ENCODE measurements around the gene BTBD7. TPM values are rescaled to one million over a fixed set of nuclear protein-coding genes. Genes with fewer than 3 reads are reported as not detected.

Gene BTBD7
- total RNA-seq, 1 donor from 2014 or later = 54.6 TPM

DNA sequence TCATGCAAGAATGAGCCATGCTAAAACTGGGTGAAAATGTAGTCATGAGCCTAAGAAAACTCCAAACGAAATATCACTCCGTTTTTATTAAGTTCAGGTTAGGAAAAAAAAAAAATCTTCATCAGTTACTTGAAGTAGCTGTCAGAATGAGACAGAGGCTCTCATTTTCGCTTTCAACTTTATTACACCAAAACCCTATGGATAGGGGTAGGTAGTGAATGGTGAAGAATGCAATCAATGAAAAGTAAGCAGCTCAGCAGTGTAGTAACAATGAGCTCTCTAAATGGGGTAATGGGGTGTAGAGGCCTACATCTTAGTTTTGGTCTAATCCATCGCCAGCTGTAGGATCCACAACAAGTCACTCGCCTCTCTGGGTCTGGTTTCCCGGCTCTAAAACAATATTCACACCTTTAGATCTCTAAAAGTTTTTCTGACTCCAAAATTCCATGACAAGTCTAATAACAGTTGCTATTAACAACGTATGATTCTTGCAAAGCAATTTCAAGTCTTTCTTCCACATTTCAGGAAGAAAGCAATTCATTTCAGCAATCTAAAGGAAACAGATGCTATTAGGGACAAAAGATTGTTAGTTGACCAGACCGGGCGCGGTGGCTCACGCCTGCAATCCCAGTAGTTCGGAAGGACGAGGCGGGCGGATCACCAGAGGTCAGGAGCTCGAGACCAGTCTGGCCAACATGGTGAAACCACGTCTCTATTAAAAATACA is 1.7 kb downstream of the BTBD7 start:
- DNase-seq (ENCODE audit: low spot score in 2 of 2) = no peak
- FAIRE-seq = no peak

- no peak for DNase-seq (ENCODE audit: low spot score in 2 of 2)
- no peak for FAIRE-seq
These were observed 2.2 kb downstream of the BTBD7 start for GRCh38 chr14:93330609-93331000.

DNA sequence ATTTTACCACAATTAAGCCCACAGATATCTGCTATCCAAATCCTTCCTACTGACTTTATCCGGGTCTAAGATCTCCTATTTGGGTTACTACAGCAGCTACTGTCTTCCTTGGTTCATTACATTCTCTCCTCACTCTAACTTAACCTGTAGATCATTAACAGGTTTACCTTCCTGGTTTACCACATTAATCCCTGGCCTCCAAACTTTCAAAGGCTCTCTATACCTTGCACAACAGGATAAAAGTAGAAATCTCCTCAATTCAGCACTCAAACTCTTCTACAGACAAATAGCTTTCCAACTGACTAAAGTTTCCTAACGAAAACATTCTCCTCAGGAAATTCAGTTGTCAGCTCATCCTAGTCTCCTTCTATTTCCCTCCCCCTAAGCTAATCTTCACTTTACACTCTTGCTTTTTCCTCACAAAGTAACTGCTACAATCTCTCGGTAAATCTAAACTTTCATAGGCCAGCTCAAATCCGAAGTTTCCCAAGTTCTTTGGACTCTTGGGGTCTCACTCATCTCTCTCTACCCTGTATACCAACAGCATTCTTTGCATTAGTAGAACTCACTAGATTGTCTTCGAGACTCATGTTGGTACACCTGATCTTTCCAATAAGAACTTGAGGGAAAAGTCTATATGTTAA is 2.7 kb downstream of the BTBD7 start:
- DNase-seq (ENCODE audit: low spot score in 2 of 2) (no peak), FAIRE-seq (no peak)

DNA sequence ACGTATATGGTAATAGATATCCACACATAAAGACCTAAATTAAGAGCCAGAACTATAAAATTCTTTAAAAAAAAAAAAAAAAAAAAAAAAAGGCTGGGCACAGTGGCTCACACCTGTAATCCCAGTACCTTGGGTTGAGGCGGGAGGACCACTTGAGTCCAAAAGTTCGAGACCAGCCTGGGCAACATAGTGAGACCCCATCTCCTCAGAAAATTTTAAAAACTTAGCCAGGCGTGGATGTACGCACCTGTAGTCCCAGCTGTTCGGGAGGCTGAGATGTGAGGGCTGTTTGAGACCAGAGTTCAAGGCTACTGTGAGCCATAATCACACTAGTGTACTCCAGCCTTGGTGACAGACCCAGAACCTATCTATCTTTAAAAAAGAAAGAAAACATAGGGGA is 4.3 kb downstream of the BTBD7 start:
- no peak for DNase-seq (ENCODE audit: low spot score in 2 of 2)
- FAIRE-seq = no peak

DNA sequence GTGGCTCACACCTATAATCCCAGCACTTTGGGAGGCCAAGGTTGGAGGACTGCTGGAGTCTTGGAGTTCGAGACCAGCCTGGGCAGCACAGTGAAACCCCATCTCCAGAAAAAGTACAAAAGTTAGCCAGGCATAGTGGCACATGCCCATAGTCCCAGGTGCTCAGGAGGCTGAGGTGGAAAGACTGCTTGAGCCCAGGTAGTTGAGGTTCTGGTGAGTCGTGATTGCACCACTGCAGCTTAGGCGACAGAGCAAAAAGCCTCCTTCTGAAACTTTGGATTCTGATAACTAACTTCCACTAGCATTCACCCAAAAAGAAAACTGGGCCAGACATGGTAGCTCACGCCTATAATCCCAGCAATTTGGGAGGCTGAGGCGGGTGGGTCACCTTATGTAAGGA is 6.6 kb downstream of the BTBD7 start:
- FAIRE-seq (no peak), DNase-seq (ENCODE audit: low spot score in 2 of 2) (no peak)

- no peak for FAIRE-seq
- no peak for DNase-seq (ENCODE audit: low spot score in 2 of 2)
These were observed 9.1 kb downstream of the BTBD7 start for GRCh38 chr14:93323600-93324174.

DNA sequence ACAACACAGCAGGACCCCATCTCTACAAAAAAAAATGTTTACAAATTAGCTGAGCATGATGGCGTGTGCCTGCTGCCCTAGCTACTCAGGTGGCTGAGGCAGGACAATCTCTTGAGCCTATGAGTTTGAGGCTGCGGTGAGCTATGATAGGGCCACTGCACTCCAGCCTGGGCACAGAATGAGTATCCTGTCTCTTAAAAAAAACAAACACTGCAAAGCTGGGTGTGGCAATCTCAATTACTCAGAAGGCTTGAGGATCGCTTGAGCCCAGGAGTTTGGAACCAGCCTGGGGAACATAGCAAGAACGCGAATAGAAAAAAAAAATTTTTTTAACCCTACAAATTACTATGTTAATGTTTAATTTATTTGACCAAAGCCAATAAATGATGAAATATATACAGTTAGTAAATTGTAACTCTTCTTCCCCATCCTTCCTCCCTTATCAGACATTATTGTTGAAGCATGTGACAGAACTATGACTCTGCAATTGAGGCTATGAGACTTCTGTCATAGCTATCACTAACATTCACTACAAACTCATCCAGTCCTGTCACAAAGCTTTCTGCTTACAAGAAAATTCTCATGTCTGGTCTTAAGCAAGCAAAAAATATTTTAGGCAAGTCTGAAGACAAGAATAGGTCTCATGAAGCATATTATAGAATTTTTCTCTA is 9.8 kb downstream of the BTBD7 start:
- DNase-seq (ENCODE audit: low spot score in 2 of 2) = no peak
- no peak for FAIRE-seq

DNA sequence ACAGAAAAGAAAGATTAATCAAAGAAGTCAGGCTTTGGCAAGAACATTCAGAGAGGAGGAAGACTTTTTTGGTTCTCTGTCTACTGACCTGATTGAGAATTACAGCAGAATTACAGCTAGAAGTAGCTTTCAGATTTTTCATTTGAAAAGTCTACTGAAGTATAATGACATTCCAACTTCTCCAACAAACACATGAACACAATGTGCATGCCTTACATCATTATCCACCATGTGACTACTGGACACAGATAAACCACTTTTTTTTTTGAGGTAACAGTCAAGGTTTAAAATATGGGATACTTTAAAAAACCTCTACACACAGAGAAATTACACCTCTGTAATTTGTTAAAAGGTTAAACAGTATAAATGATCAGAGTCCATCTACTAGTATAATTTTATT is 12.3 kb downstream of the BTBD7 start:
- FAIRE-seq = no peak
- DNase-seq (ENCODE audit: low spot score in 2 of 2) = no peak

DNA sequence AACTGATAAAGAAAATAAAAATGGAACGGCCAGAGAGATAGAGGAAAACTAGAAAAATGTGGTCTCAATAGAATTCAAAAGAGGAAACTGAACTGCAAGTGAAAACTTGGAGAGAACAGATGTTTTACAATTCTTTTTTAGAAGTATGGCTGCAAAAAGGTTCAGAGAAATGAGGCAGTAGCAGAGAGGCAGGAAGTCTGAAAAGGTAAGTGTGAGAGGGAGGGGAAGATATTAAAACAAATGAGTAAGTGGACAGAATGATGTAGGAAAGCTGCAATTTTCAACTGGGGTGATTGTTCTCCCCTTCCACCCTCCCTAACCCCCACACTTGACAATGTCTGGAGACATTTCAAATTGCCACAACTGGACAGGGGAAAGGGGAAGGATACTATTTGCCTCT is 12.9 kb downstream of the BTBD7 start:
- no peak for FAIRE-seq

GRCh38 chr14:93319494-93319893 is 13.3 kb downstream of the BTBD7 start:
- FAIRE-seq (no peak), DNase-seq (ENCODE audit: low spot score in 2 of 2) (no peak)

More for the DNA sequence above, 12.9 kb downstream of the BTBD7 start:
- no peak for DNase-seq (ENCODE audit: low spot score in 2 of 2)

DNA sequence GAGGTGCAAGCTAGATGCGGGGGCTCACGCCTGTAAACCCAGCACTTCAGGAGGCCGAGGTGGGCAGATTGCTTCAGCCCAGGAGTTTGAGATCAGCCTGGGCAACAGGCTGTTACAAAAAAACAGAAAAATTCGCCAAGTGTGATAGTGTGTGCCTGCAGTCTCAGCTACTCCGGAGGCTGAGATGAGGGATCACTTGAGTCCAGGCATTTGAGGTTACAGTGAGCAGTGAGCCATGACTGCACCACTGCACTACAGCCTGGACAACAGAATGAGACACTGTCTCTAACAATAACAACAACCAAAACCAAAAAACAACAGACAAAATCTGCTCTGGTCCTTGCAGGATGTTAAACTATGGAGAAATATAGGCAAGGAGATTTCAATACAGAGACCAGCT is 13.9 kb downstream of the BTBD7 start:
- no peak for DNase-seq (ENCODE audit: low spot score in 2 of 2)
- no peak for FAIRE-seq

DNA sequence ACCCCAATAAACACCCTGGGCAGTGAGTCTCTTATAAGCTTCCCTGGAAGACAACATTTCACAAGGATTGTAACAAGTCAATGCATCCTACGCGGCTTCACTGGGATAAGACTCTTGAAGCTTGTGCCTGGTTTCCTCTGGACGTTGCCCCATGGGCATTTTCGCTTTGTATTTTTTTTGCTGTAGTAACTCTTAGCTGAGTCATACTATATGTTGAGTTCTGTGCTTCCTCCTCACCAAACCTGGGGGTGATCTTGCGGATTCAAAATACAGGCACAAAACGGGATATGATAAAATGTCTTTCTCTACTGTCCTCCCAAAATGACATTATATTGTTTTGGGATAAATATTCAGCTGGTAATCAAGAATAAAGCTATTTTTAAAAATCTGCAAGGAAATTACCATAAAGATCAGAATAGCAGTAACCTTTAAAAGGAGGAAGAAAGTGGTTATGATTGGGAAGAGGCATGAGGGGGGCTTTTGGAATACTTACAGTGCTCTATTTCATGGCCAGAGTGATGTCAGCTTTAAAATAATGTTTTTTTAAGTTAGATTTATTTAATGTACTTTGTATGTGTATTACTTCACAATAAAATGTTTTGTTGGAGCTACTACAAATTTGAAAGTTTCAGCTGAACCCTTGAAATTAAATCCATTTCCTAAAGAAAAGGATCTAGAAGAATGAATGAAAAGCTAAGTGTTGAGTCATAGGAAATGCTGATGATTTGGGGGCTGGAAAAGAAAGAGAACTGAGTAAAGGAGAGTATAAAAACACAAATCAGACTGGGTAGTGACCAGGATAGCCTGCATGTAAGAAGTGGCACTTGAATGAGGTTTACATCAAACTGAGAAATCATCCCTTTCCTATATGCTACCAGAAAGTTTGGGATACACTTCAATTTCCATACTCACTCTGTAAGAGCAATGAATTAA is 14.7 kb downstream of the BTBD7 start:
- no peak for DNase-seq (ENCODE audit: low spot score in 2 of 2)
- FAIRE-seq = no peak

DNA sequence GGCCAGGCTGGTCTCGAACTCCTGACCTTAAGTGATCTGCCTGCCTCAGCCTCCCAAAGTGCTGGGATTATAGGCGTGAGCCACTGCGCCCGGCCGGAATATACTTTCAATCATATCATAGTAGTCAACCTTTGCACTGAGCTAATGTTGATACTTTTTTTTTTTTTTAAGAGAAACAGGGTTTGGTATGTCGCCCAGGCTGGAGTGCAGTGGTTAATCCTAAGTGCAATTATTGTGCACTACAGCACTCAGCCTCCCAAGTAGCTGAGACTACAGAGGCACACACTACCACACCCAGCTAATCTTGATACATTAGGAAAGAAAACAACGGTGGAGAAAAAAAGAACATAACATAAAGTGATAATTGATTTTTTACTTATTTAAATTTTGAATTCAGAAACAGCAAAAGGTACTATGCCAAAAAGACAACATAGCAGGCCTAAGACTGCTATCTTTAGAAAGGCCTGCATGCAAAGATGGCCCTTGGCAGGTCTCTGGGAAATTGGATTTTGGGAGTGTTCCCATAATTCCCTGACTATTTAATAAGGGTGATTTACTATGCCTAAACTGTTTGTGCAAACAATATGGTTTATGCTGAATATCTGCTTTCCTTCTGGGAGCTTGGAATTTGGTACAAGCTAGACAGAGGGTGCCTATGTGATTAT is 15.5 kb downstream of the BTBD7 start:
- FAIRE-seq = no peak

GRCh38 chr14:93316716-93317115 is 16.1 kb downstream of the BTBD7 start:
- no peak for DNase-seq (ENCODE audit: low spot score in 2 of 2)
- FAIRE-seq = no peak

More for the DNA sequence above, 15.5 kb downstream of the BTBD7 start:
- no peak for DNase-seq (ENCODE audit: low spot score in 2 of 2)

DNA sequence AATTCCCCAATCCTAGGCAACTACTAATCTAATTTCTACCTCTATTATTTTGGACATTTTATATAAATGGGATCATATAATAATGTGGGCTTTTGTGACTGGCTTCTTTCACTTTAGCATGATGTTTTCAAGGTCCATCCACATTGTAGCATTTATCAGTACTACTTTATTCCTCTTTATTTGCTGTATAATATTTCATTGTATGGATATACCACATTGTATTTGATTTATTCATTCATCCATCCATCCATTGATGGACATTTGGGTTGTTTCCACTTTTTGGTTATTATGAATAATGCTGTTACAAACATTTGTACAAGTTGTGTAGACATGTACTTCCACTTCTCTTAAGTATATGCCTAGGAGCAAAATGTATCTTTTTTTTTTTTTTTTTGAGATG is 17.3 kb downstream of the BTBD7 start:
- FAIRE-seq (no peak), DNase-seq (ENCODE audit: low spot score in 2 of 2) (no peak)

GRCh38 chr14:93311082-93311481 is 21.8 kb downstream of the BTBD7 start:
- DNase-seq (ENCODE audit: low spot score in 2 of 2) = no peak
- no peak for FAIRE-seq

DNA sequence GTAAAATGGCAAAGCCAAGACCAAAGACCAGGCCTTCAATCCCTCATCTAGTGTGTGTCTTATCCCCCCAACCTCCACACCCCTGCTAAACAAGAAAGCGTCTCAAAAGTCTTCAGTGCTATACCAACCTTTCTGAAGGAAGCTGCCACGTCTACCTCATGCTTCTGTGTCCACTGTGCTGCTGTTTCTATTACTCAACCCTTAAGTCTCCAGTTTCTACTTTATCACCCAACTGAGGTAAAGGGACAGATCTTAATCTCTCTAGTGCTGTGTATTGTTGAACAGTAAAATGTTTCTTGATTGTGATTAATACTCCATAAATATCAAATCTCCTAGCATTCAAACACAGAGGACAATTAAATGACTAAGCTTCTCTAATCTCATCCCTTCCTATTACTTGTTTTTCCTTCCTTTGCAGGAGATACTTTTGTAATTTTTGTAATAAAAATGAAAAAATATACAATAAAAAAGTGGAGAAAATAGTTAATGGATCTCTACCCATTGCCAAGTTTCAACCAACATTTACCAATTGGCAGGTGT is 23.3 kb downstream of the BTBD7 start:
- DNase-seq (ENCODE audit: low spot score in 2 of 2) (no peak), FAIRE-seq (no peak)

- DNase-seq (ENCODE audit: low spot score in 2 of 2) (no peak), FAIRE-seq (no peak)
These were observed 24.0 kb downstream of the BTBD7 start for GRCh38 chr14:93308686-93309345.

- DNase-seq (ENCODE audit: low spot score in 2 of 2) (no peak), FAIRE-seq (no peak)
These were observed 26.0 kb downstream of the BTBD7 start for GRCh38 chr14:93306812-93307211.

All from frontal cortex (tissue), 4 donors.